HCT116 (cell line): ENCODE results near the gene HEPACAM. TPM values are rescaled to one million over a fixed set of nuclear protein-coding genes. Genes with fewer than 3 reads are reported as not detected.

ENCODE experiments used
- ATAC-seq: fragments of 200-7000 bp; cut with Tn5 transposase; 2 replicates; pipeline ENCODE4 v1.9.1; 2020; ENCODE audit warnings: mild to moderate bottlenecking, moderate library complexity
- BruUV-seq: library from RNA; stranded (reverse); fragments of 400-500 nt; replicated peaks from 2 replicates; lab custom pipeline; 2021; lab: Mats Ljungman, UMichigan
- CTCF ChIA-PET: fragments of 300-600 bp; sonication (Branson Sonifier 250); formaldehyde crosslinking; loops from one replicate; lab custom pipeline; 2021; ENCODE audit warnings: antibody characterized with exemption; lab: Charles Lee
- POLR2A ChIA-PET: fragments of 300-600, 350-600 bp; sonication (Branson Sonifier 250); formaldehyde crosslinking; loops from one replicate; lab custom pipeline; 2021; ENCODE audit warnings: antibody characterized with exemption; lab: Charles Lee
- RAD21 ChIA-PET, 2 experiments: fragments of 300-600 bp; sonication (Branson Sonifier 250); formaldehyde crosslinking; loops; one replicate each; lab custom pipeline; 2023; ENCODE audit warnings: low total read pairs in 2 of 2; ENCODE audit not compliant: uncharacterized antibody in 2 of 2, unreplicated experiment in 2 of 2, low non-redundant PET in 1 of 2; lab: Charles Lee
- DNase-seq: peaks from one replicate; pipeline ENCODE4 v3.0.0-alpha.2; 2010; ENCODE audit warnings: low read depth, low spot score
- H2AFZ ChIP-seq: fragments of 200-600 bp; shearing (Covaris generic), sonication (generic); 2 replicates; pipeline ENCODE4 v1.6.1; 2017; ENCODE audit warnings: low read depth, mixed run types, mixed read lengths, antibody characterized with exemption, low read length; ENCODE audit not compliant: poor library complexity, severe bottlenecking
- H3K27ac ChIP-seq: 2 replicates; pipeline ENCODE4 v1.5.1; 2012; ENCODE audit warnings: low read depth, low read length
- H3K27me3 ChIP-seq: fragments of 200-600 bp; sonication (generic); 2 replicates; pipeline ENCODE4 v1.6.1; 2016; ENCODE audit warnings: mixed run types, low read length, mixed read lengths; ENCODE audit not compliant: insufficient read depth
- H3K36me3 ChIP-seq, 2 experiments: fragments of 200-500 bp in 1 of 2; fragments of 200-600 bp in 1 of 2; sonication (Bioruptor generic) in 1 of 2; sonication (generic) in 1 of 2; 2 replicates each; pipeline versions ENCODE4 v1.5.1 to v1.6.1; 2014 to 2016; ENCODE audit warnings: low read length in 2 of 2, inconsistent platforms in 1 of 2, mixed read lengths in 1 of 2, mixed run types in 1 of 2; ENCODE audit not compliant: insufficient read depth in 2 of 2, control insufficient read depth in 1 of 2
- H3K4me1 ChIP-seq, 2 experiments: fragments of 200-600 bp in 1 of 2; sonication (generic) in 1 of 2; 2 replicates each; pipeline versions ENCODE4 v1.5.1 to v1.6.1; 2012 to 2017; ENCODE audit warnings: low read length in 2 of 2, inconsistent platforms in 1 of 2, mild to moderate bottlenecking in 1 of 2, mixed read lengths in 1 of 2, mixed run types in 1 of 2, moderate library complexity in 1 of 2; ENCODE audit not compliant: insufficient read depth in 2 of 2, control insufficient read depth in 1 of 2
- H3K4me2 ChIP-seq: fragments of 200-600 bp; sonication (generic); 2 replicates; pipeline ENCODE4 v1.6.1; 2017; ENCODE audit warnings: mixed run types, low read length, mixed read lengths
- H3K4me3 ChIP-seq, 2 experiments: fragments of 200-600 bp in 1 of 2; sonication (generic) in 1 of 2; replicated peaks in 1 of 2; 2 replicates each; pipeline ENCODE4 v1.5.1; 2011 to 2016; ENCODE audit warnings: low read length in 2 of 2, control low read depth in 1 of 2, low read depth in 1 of 2, mild to moderate bottlenecking in 1 of 2, mixed read lengths in 1 of 2, mixed run types in 1 of 2
- H3K79me2 ChIP-seq: fragments of 200-600 bp; sonication (generic); 2 replicates; pipeline ENCODE4 v1.6.1; 2017; ENCODE audit warnings: mild to moderate bottlenecking, mixed run types, low read length, moderate library complexity, mixed read lengths; ENCODE audit not compliant: insufficient read depth
- H3K9ac ChIP-seq: fragments of 200-600 bp; sonication (generic); 2 replicates; pipeline ENCODE4 v1.6.1; 2016; ENCODE audit warnings: low read length, mixed read lengths
- H3K9me2 ChIP-seq: fragments of 200-600 bp; sonication (generic), shearing (Covaris generic); 2 replicates; pipeline ENCODE4 v1.6.1; 2017; ENCODE audit warnings: mixed run types, mild to moderate bottlenecking, moderate library complexity; ENCODE audit not compliant: insufficient read depth
- H3K9me3 ChIP-seq, 2 experiments: fragments of 200-500 bp in 1 of 2; fragments of 200-600 bp in 1 of 2; sonication (Bioruptor generic) in 1 of 2; sonication (generic) in 1 of 2; 2 replicates each; pipeline ENCODE4 v1.6.1; 2014 to 2017; ENCODE audit warnings: low read length in 2 of 2, mixed read lengths in 2 of 2, inconsistent platforms in 1 of 2, low read depth in 1 of 2, mild to moderate bottlenecking in 1 of 2, mixed run types in 1 of 2, moderate library complexity in 1 of 2; ENCODE audit not compliant: control insufficient read depth in 1 of 2, insufficient read depth in 1 of 2
- H4K20me1 ChIP-seq: fragments of 200-600 bp; sonication (generic), shearing (Covaris generic); 2 replicates; pipeline ENCODE4 v1.6.1; 2017; ENCODE audit warnings: mixed run types, mild to moderate bottlenecking, moderate library complexity; ENCODE audit not compliant: insufficient read depth
- CBX3 ChIP-seq: IDR thresholded peaks from 2 replicates; pipeline ENCODE4 v1.6.1; 2012; ENCODE audit warnings: low read depth
- CEBPB ChIP-seq: IDR thresholded peaks from 2 replicates; pipeline ENCODE4 v1.6.1; 2012; ENCODE audit warnings: low read depth
- EGR1 ChIP-seq: IDR thresholded peaks from 2 replicates; pipeline ENCODE4 v1.6.1; 2012; ENCODE audit warnings: low read depth
- ELF1 ChIP-seq: IDR thresholded peaks from 2 replicates; pipeline ENCODE4 v1.6.1; 2012; ENCODE audit warnings: low read depth, borderline replicate concordance
- FOSL1 ChIP-seq: IDR thresholded peaks from 2 replicates; pipeline ENCODE4 v1.6.1; 2012; ENCODE audit warnings: low read depth
- JUND ChIP-seq: IDR thresholded peaks from 2 replicates; pipeline ENCODE4 v1.6.1; 2012
- POLR2A ChIP-seq: IDR thresholded peaks from 2 replicates; pipeline ENCODE4 v1.7.0; 2011; ENCODE audit warnings: borderline replicate concordance; ENCODE audit not compliant: insufficient read depth, insufficient read length; ENCODE audit errors: extremely low read depth
- POLR2AphosphoS5 ChIP-seq: IDR thresholded peaks from 2 replicates; pipeline ENCODE4 v1.6.1; 2011; ENCODE audit warnings: mild to moderate bottlenecking, low read depth, low read length, moderate library complexity
- RAD21 ChIP-seq: IDR thresholded peaks from 2 replicates; pipeline ENCODE4 v1.6.1; 2012; ENCODE audit warnings: low read depth, mild to moderate bottlenecking
- SIN3A ChIP-seq: IDR thresholded peaks from 2 replicates; pipeline ENCODE4 v1.6.1; 2012; ENCODE audit warnings: low read depth
- SRF ChIP-seq: IDR thresholded peaks from 2 replicates; pipeline ENCODE4 v1.6.1; 2012; ENCODE audit warnings: low read depth
- TCF7L2 ChIP-seq: IDR thresholded peaks from 2 replicates; pipeline ENCODE4 v1.7.0; 2011; ENCODE audit warnings: borderline replicate concordance, inconsistent platforms; ENCODE audit not compliant: insufficient read depth, insufficient read length; ENCODE audit errors: extremely low read depth
- YY1 ChIP-seq: IDR thresholded peaks from 2 replicates; pipeline ENCODE4 v1.6.1; 2011; ENCODE audit warnings: low read length, low read depth, moderate library complexity, mild to moderate bottlenecking; ENCODE audit not compliant: insufficient replicate concordance; ENCODE audit errors: extremely low read depth
- intact Hi-C: fragments of 100-400 bp; cut with micrococcal nuclease; formaldehyde crosslinking; loops from 2 replicates; pipeline ENCODE4 v1.10.0; 2022
- total RNA-seq: library from RNA; stranded (reverse); gene quantifications from one replicate; pipeline ENCODE4 v1.2.1, GENCODE V29; 2021; ENCODE audit not compliant: unreplicated experiment
- TF ChIP-seq, protein P1 (sequence below): IDR thresholded peaks from 2 replicates; pipeline ENCODE4 v1.6.1; 2011; ENCODE audit warnings: mild to moderate bottlenecking, low read length, moderate library complexity; ENCODE audit not compliant: insufficient replicate concordance; ENCODE audit errors: extremely low read depth
- TF ChIP-seq, protein P2 (sequence below), 3 experiments: fragments of 200-600 bp in 1 of 3; sonication (generic) in 1 of 3; IDR thresholded peaks in 2 of 3; conservative IDR thresholded peaks in 1 of 3; 2 replicates each; pipeline ENCODE4 v1.5.1; 2012 to 2017; ENCODE audit warnings: low read depth in 2 of 3, low read length in 2 of 3, antibody characterized with exemption in 1 of 3, borderline replicate concordance in 1 of 3, control low read depth in 1 of 3, mild to moderate bottlenecking in 1 of 3, mixed read lengths in 1 of 3, mixed run types in 1 of 3, moderate library complexity in 1 of 3; ENCODE audit not compliant: insufficient read depth in 1 of 3
- TF ChIP-seq, protein P3 (sequence below): IDR thresholded peaks from 2 replicates; pipeline ENCODE4 v1.6.1; 2012; ENCODE audit warnings: low read depth
- TF ChIP-seq, protein P4 (sequence below): IDR thresholded peaks from 2 replicates; pipeline ENCODE4 v1.6.1; 2012

The HEPACAM gene
- total RNA-seq, 1 experiment from 2014 or later: not detected

DNA sequence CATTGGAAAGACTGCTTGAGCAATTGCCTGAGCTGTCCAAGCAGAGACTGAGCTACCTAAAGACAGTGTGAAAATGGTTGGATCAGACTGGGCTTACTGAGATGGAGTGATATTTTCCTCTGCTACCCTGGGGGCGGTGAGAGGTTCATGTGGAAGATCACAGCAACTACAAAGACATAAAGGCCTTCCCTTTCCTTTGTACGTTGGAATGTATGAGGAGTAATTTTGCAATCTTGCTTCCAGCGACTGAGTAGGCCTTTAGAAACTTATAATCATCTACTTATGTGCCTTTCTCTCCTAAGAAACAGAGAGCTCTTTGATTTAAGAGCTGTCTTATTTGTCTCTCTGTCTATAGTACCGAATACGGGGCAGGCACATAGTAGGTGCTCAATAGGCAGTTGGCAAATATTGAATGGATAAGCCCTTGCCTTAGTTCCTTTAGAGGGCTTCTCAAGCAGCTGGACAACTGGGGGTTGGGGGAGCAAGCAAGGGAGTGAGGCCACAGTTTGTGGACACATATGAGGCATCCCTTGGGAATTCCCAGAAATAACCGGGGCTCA is 2.4 kb upstream of the HEPACAM start (continued):
- TF ChIP-seq, protein P1, sequence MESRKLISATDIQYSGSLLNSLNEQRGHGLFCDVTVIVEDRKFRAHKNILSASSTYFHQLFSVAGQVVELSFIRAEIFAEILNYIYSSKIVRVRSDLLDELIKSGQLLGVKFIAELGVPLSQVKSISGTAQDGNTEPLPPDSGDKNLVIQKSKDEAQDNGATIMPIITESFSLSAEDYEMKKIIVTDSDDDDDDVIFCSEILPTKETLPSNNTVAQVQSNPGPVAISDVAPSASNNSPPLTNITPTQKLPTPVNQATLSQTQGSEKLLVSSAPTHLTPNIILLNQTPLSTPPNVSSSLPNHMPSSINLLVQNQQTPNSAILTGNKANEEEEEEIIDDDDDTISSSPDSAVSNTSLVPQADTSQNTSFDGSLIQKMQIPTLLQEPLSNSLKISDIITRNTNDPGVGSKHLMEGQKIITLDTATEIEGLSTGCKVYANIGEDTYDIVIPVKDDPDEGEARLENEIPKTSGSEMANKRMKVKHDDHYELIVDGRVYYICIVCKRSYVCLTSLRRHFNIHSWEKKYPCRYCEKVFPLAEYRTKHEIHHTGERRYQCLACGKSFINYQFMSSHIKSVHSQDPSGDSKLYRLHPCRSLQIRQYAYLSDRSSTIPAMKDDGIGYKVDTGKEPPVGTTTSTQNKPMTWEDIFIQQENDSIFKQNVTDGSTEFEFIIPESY: no peak

DNA sequence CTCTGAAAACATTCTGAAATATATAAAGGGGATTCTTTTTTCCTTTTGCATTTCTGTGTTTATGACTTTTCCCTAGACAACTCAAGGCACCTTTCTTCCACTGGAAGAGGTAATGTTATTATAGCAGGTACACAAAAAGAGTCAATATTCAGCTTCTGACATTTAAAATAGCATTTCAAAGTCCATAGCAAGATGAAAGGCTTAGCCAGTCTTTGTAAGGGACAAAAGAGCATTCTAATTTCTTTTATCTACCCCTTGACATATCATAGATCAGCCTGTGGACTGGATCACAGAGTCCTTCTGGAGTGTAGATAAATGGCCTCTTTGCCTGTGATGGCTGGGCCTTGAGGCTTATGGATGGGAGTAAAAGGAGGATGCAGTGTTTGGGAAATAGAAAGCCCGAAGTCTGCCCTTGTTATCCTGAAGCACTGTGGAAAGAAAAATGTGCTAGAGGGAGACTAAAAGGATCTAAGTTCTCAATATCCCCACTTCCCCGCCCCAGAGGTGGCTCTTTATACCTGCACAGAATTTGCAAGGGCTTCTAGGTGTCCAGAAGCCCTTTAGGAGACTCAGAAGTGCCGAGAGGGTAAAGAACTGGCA is 1.6 kb upstream of the HEPACAM start:
- CTCF ChIA-PET: no interaction called here

More for the DNA sequence above, 1.6 kb upstream of the HEPACAM start:
- ATAC-seq (no peak), DNase-seq (no peak)
- no peak overlapping the region for H3K27ac ChIP-seq
- H3K36me3 ChIP-seq: no peaks in the 10 kb centered on the region
- H3K4me2 ChIP-seq: no peak overlapping the region
- BruUV-seq: no TSS peak
- no peaks in the 10 kb centered on the region for H3K27me3 ChIP-seq
- H3K4me1 ChIP-seq: peaks cover 0 to 5% of the 10 kb centered on the region in 2 experiments; a peak in 1 of 4 replicates
- no peaks in the 10 kb centered on the region for H3K79me2 ChIP-seq
- H3K9me3 ChIP-seq: no peaks in the 10 kb centered on the region
- no peak overlapping the region for H3K9ac ChIP-seq
- RAD21 ChIA-PET: no interaction called here
- no peaks in the 10 kb centered on the region for H4K20me1 ChIP-seq
- intact Hi-C loops: no loop called here
- no peak overlapping the region for H2AFZ ChIP-seq
- H3K9me2 ChIP-seq: no peaks in the 10 kb centered on the region
- TF ChIP-seq, protein P2, sequence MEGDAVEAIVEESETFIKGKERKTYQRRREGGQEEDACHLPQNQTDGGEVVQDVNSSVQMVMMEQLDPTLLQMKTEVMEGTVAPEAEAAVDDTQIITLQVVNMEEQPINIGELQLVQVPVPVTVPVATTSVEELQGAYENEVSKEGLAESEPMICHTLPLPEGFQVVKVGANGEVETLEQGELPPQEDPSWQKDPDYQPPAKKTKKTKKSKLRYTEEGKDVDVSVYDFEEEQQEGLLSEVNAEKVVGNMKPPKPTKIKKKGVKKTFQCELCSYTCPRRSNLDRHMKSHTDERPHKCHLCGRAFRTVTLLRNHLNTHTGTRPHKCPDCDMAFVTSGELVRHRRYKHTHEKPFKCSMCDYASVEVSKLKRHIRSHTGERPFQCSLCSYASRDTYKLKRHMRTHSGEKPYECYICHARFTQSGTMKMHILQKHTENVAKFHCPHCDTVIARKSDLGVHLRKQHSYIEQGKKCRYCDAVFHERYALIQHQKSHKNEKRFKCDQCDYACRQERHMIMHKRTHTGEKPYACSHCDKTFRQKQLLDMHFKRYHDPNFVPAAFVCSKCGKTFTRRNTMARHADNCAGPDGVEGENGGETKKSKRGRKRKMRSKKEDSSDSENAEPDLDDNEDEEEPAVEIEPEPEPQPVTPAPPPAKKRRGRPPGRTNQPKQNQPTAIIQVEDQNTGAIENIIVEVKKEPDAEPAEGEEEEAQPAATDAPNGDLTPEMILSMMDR (IDR thresholded peaks at IDR 0.05 in 2 of 3, conservative IDR thresholded peaks at IDR 0.05 in 1 of 3; ENCODE audit: borderline replicate concordance in 1 of 3, insufficient read depth in 1 of 3, low read depth in 2 of 3, low read length in 2 of 3): no peak
- TF ChIP-seq EGR1 (no peak), FOSL1 (no peak), POLR2A (no peak), CEBPB (no peak), JUND (no peak), YY1 (no peak), RAD21 (no peak), SRF (no peak), CBX3 (no peak), SIN3A (no peak), ELF1 (no peak), TCF7L2 (no peak), POLR2AphosphoS5 (no peak)
- TF ChIP-seq, protein P3, sequence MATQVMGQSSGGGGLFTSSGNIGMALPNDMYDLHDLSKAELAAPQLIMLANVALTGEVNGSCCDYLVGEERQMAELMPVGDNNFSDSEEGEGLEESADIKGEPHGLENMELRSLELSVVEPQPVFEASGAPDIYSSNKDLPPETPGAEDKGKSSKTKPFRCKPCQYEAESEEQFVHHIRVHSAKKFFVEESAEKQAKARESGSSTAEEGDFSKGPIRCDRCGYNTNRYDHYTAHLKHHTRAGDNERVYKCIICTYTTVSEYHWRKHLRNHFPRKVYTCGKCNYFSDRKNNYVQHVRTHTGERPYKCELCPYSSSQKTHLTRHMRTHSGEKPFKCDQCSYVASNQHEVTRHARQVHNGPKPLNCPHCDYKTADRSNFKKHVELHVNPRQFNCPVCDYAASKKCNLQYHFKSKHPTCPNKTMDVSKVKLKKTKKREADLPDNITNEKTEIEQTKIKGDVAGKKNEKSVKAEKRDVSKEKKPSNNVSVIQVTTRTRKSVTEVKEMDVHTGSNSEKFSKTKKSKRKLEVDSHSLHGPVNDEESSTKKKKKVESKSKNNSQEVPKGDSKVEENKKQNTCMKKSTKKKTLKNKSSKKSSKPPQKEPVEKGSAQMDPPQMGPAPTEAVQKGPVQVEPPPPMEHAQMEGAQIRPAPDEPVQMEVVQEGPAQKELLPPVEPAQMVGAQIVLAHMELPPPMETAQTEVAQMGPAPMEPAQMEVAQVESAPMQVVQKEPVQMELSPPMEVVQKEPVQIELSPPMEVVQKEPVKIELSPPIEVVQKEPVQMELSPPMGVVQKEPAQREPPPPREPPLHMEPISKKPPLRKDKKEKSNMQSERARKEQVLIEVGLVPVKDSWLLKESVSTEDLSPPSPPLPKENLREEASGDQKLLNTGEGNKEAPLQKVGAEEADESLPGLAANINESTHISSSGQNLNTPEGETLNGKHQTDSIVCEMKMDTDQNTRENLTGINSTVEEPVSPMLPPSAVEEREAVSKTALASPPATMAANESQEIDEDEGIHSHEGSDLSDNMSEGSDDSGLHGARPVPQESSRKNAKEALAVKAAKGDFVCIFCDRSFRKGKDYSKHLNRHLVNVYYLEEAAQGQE: no peak
- TF ChIP-seq, protein P4, sequence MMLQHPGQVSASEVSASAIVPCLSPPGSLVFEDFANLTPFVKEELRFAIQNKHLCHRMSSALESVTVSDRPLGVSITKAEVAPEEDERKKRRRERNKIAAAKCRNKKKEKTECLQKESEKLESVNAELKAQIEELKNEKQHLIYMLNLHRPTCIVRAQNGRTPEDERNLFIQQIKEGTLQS: no peak
- POLR2A ChIA-PET: no interaction called here
- no peak overlapping the region for H3K4me3 ChIP-seq
